NCI-H82 treated with DMSO at 0.1 percent for 48 hours (cell line): ENCODE data around the gene GLP1R.

Source experiments
- DNase-seq: peaks from one replicate; lab custom pipeline; 2025; ENCODE audit not compliant: unreplicated experiment; lab: John Stamatoyannopoulos, UW

Gene GLP1R

GRCh38 chr6:39043776-39044175 lies 4.8 kb upstream of the GLP1R start:
- no peak for DNase-seq

GRCh38 chr6:39044181-39044580 lies 4.4 kb upstream of the GLP1R start:
- no peak for DNase-seq

- DNase-seq = no peak
These were observed 900 bp upstream of the GLP1R start for GRCh38 chr6:39047434-39048327.

GRCh38 chr6:39049575-39050283 lies 1.1 kb downstream of the GLP1R start:
- no peak for DNase-seq

- DNase-seq = no peak
These were observed 2.0 kb downstream of the GLP1R start for GRCh38 chr6:39050453-39051112.

GRCh38 chr6:39051399-39052122 lies 3.0 kb downstream of the GLP1R start:
- DNase-seq = no peak

GRCh38 chr6:39053016-39053624 lies 4.5 kb downstream of the GLP1R start:
- DNase-seq = no peak

GRCh38 chr6:39053854-39054576 lies 5.4 kb downstream of the GLP1R start:
- DNase-seq = no peak

GRCh38 chr6:39054577-39055142 lies 6.1 kb downstream of the GLP1R start:
- no peak for DNase-seq

- no peak for DNase-seq
These were observed 7.1 kb downstream of the GLP1R start for GRCh38 chr6:39055661-39056060.

- no peak for DNase-seq
These were observed 7.6 kb downstream of the GLP1R start for GRCh38 chr6:39056191-39056590.

GRCh38 chr6:39056681-39057080 lies 8.1 kb downstream of the GLP1R start:
- DNase-seq = no peak

- DNase-seq = no peak
These were observed 8.9 kb downstream of the GLP1R start for GRCh38 chr6:39057251-39058155.

GRCh38 chr6:39058471-39059147 lies 10.0 kb downstream of the GLP1R start:
- no peak for DNase-seq

- no peak for DNase-seq
These were observed 11.1 kb downstream of the GLP1R start for GRCh38 chr6:39059496-39060310.

GRCh38 chr6:39060467-39061160 lies 12.0 kb downstream of the GLP1R start:
- DNase-seq = no peak

- DNase-seq = no peak
These were observed 12.6 kb downstream of the GLP1R start for GRCh38 chr6:39061182-39061581.
